Breast epithelium (tissue), 3 donors: ENCODE data around the gene ALPK3.

Source experiments
- POLR2AphosphoS5 ChIP-seq, 3 donors: sonication (generic); formaldehyde crosslinking; IDR thresholded peaks; one replicate each; pipeline ENCODE4 v1.6.1; 2017; ENCODE audit warnings: antibody characterized with exemption in 3 of 3
- TF ChIP-seq, protein P1 (sequence below), 3 donors: fragments of 450-650 bp; IDR thresholded peaks; one replicate each; pipeline ENCODE4 v1.5.1; 2016 to 2017; ENCODE audit warnings: antibody characterized with exemption in 3 of 3, mild to moderate bottlenecking in 3 of 3, moderate library complexity in 3 of 3

DNA sequence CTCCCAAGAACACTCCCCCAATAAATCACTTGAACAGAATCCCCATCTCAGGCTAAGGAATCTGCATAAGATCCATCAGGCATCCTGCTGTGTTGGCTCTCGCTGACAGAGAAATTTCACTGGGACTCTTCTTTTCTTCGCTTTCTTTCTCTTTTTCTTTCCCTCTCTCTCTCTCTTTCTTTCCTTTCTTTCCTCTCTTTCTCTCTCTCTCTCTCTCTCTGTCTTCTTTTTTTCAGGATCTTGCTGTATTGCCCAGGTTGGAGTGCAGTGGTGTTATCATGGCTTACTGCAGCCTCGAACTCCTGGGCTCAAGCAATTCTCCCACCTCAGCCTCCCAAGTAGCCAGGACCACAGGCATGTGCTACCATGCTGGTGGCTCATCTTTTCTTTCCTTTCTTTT lies 62.9 kb downstream of the ALPK3 start:
- TF ChIP-seq, protein P1, sequence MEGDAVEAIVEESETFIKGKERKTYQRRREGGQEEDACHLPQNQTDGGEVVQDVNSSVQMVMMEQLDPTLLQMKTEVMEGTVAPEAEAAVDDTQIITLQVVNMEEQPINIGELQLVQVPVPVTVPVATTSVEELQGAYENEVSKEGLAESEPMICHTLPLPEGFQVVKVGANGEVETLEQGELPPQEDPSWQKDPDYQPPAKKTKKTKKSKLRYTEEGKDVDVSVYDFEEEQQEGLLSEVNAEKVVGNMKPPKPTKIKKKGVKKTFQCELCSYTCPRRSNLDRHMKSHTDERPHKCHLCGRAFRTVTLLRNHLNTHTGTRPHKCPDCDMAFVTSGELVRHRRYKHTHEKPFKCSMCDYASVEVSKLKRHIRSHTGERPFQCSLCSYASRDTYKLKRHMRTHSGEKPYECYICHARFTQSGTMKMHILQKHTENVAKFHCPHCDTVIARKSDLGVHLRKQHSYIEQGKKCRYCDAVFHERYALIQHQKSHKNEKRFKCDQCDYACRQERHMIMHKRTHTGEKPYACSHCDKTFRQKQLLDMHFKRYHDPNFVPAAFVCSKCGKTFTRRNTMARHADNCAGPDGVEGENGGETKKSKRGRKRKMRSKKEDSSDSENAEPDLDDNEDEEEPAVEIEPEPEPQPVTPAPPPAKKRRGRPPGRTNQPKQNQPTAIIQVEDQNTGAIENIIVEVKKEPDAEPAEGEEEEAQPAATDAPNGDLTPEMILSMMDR (IDR thresholded peaks at IDR 0.05) = no peak
- no peak for TF ChIP-seq POLR2AphosphoS5 (IDR thresholded peaks at IDR 0.05)
